ENCODE results near the gene PRDM5. TPM values are rescaled to one million over a fixed set of nuclear protein-coding genes. Genes with fewer than 3 reads are reported as not detected.

Gene PRDM5
- total RNA-seq, 2 donors from 2014 or later: 9.9 to 18.9 TPM

DNA sequence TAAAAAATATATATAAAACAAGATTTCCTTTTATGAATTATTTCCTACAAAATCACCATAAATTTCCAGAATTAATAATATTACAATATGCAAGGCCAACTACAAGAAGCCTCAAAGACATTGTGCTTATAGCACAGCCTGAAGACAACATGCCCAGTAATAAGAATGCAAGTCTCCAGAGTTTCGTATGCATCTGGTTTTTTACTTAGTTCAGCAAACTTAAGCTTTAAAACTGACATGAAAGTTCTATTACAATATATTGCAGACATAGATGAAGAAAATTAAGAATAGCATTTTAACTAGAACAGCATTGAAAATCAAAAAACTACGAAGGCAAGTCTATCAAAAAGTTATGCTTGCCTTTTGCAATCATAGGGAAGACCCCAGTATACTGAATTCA is 107.6 kb downstream of the PRDM5 start:
- Histone ChIP-seq H3K27ac (no peak overlapping the region), H3K4me3 (no peak overlapping the region), H3K9me3 (no peaks in the 10 kb centered on the region), H3K4me1 (replicated peaks) (no peaks in the 10 kb centered on the region), H3K27me3 (replicated peaks; ENCODE audit: insufficient read depth) (no peaks in the 10 kb centered on the region), H3K36me3 (no peaks in the 10 kb centered on the region)
- 84% methylated on average over 2 of the region's 2 CpGs for WGBS
- TF ChIP-seq CTCF (IDR thresholded peaks at IDR 0.05): no peak
- no peak for TF ChIP-seq POLR2AphosphoS5 (IDR thresholded peaks at IDR 0.05)
- no peak for TF ChIP-seq POLR2A (IDR thresholded peaks at IDR 0.05)
- DNase-seq (ENCODE audit: low spot score): no peak
- intact Hi-C loops (cut with DNase I): no loop called here

DNA sequence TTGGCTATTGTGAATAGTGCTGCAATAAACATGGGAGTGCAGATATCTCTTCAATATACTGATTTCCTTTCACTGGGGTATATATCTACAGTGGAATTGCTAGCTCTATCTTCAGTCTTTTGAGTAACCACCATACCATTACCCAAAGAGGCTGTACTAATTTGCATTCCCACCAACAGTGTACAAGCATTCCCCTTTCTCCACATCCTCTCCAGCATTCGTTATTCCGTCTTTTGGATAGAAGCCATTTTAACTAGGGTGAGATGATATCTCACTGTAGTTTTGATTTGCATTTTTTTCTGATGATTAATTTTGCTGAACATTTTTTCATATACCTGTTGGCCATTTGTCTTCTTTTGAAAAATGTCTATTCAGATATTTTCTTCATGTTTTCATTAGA is 110.3 kb downstream of the PRDM5 start:
- no peak for TF ChIP-seq POLR2AphosphoS5 (IDR thresholded peaks at IDR 0.05)
- no peak for TF ChIP-seq CTCF (IDR thresholded peaks at IDR 0.05)
- TF ChIP-seq POLR2A (IDR thresholded peaks at IDR 0.05): no peak
- no peaks in the 10 kb centered on the region for H3K36me3 ChIP-seq
- DNase-seq (ENCODE audit: low spot score): no peak
- WGBS: 65% methylated on average over 2 of the region's 2 CpGs
- H3K9me3 ChIP-seq: no peaks in the 10 kb centered on the region
- H3K27me3 ChIP-seq (replicated peaks; ENCODE audit: insufficient read depth): no peaks in the 10 kb centered on the region
- H3K4me1 ChIP-seq (replicated peaks): no peaks in the 10 kb centered on the region
- intact Hi-C loops (cut with DNase I): no loop called here
- no peak overlapping the region for H3K4me3 ChIP-seq
- H3K27ac ChIP-seq: no peak overlapping the region

DNA sequence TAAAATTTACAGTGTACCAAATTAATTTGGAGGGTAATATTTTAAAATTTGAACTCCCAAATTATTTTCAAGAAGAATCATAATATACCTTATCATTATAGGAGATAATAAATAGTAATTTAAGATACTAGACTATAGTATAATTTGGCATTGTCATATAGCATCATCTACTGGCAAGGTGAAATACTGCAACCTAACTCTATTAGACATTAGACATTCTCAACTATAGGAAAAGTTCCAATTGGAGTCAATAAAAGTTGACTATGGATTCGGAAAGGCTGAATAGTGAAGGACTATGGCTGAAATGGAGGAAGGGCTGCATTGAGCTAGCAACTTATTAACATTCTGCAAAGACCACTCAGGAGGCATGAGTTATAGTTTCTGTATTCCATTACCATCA is 113.0 kb downstream of the PRDM5 start:
- H3K27me3 ChIP-seq (replicated peaks; ENCODE audit: insufficient read depth): no peaks in the 10 kb centered on the region
- 92% methylated on average over 1 of the region's 1 CpG for WGBS
- DNase-seq (ENCODE audit: low spot score): no peak
- no peaks in the 10 kb centered on the region for H3K4me1 ChIP-seq (replicated peaks)
- H3K9me3 ChIP-seq: no peaks in the 10 kb centered on the region
- H3K27ac ChIP-seq: no peak overlapping the region
- H3K36me3 ChIP-seq: no peaks in the 10 kb centered on the region
- no peak overlapping the region for H3K4me3 ChIP-seq
- intact Hi-C loops (cut with DNase I): no loop called here
- TF ChIP-seq POLR2AphosphoS5 (IDR thresholded peaks at IDR 0.05) (no peak), CTCF (IDR thresholded peaks at IDR 0.05) (peak in 1 of 4 experiments; percentile 8)

DNA sequence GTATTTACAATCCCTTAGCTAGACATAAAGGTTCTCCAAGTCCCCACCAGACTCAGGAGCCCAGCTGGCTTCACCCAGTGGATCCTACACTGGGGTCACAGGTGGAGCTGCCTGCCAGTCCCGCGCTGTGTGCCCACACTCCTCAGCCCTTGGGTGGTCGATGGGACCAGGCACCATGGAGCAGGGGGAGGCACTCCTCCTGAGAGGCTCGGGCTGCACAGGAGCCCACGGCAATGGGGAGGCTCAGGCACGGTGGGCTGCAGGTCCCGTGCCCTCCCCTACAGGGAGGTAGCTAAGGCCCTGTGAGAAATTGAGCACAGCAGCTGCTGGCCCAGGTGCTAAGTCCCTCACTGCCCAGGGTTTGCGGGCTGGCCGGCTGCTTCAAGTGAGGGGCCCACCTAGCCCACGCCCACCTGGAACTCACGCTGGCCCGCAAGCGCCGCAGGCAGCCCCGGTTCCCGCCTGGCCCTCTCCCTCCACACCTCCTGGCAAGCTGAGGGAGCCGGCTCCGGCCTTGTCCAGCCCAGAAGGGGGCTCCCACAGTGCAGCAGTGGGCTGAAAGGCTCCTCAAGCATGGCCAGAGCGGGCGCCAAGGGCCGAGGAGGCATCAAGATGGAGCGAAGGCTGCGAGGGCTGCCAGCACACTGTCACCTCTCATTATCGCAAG is 113.9 kb downstream of the PRDM5 start:
- intact Hi-C loops (cut with DNase I): no loop called here
- TF ChIP-seq POLR2A (IDR thresholded peaks at IDR 0.05): no peak
- TF ChIP-seq POLR2AphosphoS5 (IDR thresholded peaks at IDR 0.05): no peak
- TF ChIP-seq CTCF (IDR thresholded peaks at IDR 0.05): no peak

GRCh38 chr4:120801137-120801758 is 121.3 kb downstream of the PRDM5 start:
- DNase-seq (ENCODE audit: low spot score): no peak
- 64% methylated on average over 5 of the region's 5 CpGs for WGBS
- Histone ChIP-seq H3K9me3 (no peaks in the 10 kb centered on the region), H3K4me1 (replicated peaks) (no peaks in the 10 kb centered on the region), H3K27me3 (replicated peaks; ENCODE audit: insufficient read depth) (no peaks in the 10 kb centered on the region), H3K36me3 (no peaks in the 10 kb centered on the region), H3K27ac (no peak overlapping the region), H3K4me3 (no peak overlapping the region)
- intact Hi-C loops (cut with DNase I): no loop called here
- TF ChIP-seq CTCF (IDR thresholded peaks at IDR 0.05) (no peak), POLR2A (IDR thresholded peaks at IDR 0.05) (no peak), POLR2AphosphoS5 (IDR thresholded peaks at IDR 0.05) (no peak)

More for the DNA sequence above, 113.9 kb downstream of the PRDM5 start:
- H3K9me3 ChIP-seq: no peaks in the 10 kb centered on the region
- DNase-seq (ENCODE audit: low spot score): no peak
- WGBS: 90% methylated on average over 24 of the region's 24 CpGs
- H3K4me3 ChIP-seq: no peak overlapping the region
- no peaks in the 10 kb centered on the region for H3K36me3 ChIP-seq
- no peak overlapping the region for H3K27ac ChIP-seq
- H3K27me3 ChIP-seq (replicated peaks; ENCODE audit: insufficient read depth): no peaks in the 10 kb centered on the region
- H3K4me1 ChIP-seq (replicated peaks): no peaks in the 10 kb centered on the region

Data from prostate gland (tissue), 2 donors.